HL-60 (cell line): ENCODE results near the gene METTL15.

Experiments
- CTCF ChIP-seq: IDR thresholded peaks from one replicate; pipeline ENCODE4 v1.5.1; 2011; ENCODE audit warnings: low read length, control low read depth, inconsistent platforms; ENCODE audit not compliant: insufficient read depth
- GABPA ChIP-seq: IDR thresholded peaks from 2 replicates; pipeline ENCODE4 v1.6.1; 2012; ENCODE audit warnings: low read depth
- POLR2AphosphoS5 ChIP-seq: IDR thresholded peaks from 2 replicates; pipeline ENCODE4 v1.6.1; 2012; ENCODE audit warnings: low read depth
- REST ChIP-seq: IDR thresholded peaks from 2 replicates; pipeline ENCODE4 v1.6.1; 2012; ENCODE audit warnings: low read depth; ENCODE audit not compliant: insufficient replicate concordance
- SPI1 ChIP-seq: IDR thresholded peaks from 2 replicates; pipeline ENCODE4 v1.6.1; 2012; ENCODE audit warnings: low read depth, mild to moderate bottlenecking, borderline replicate concordance

DNA sequence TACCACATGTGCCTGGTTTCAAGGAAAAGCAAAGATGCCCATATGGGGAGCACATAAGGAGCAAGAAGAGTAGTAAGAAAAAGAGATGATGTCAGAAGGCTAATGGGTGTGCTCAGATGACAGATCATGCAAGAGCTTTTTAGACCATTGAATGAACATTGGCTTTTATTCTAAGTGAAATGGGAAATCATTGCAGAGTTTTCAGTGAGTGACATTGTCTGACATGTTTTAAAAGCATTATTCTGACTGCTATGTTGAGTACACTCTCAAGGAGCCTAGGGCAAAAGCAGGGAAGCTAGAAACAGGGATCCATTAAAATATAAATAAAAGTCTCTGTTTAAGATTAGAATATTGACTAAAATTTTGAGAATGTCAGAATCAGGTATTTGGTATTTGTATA is 133.6 kb downstream of the METTL15 start:
- no peak for TF ChIP-seq CTCF
- no peak for TF ChIP-seq GABPA
- no peak for TF ChIP-seq REST
- no peak for TF ChIP-seq POLR2AphosphoS5
- TF ChIP-seq SPI1, result no peak
